Hepatocyte (in vitro differentiated cells): Measurements from ENCODE around the gene TP63. TPM values are rescaled to one million over a fixed set of nuclear protein-coding genes. Genes with fewer than 3 reads are reported as not detected.

Experiments
- DNase-seq: peaks from one replicate; pipeline ENCODE4 v3.0.0-alpha.2; 2016; ENCODE audit warnings: low spot score
- H2AFZ ChIP-seq: fragments of 200-600 bp; sonication (generic); 2 replicates; pipeline ENCODE4 v1.6.0; 2016; ENCODE audit warnings: antibody characterized with exemption, mild to moderate bottlenecking
- H3K27ac ChIP-seq: fragments of 200-600 bp; sonication (generic); 2 replicates; pipeline ENCODE4 v1.5.1; 2016; ENCODE audit warnings: mild to moderate bottlenecking
- H3K27me3 ChIP-seq: fragments of 200-600 bp; sonication (generic); 2 replicates; pipeline ENCODE4 v1.6.1; 2016
- H3K36me3 ChIP-seq: fragments of 200-600 bp; sonication (generic); replicated peaks from 2 replicates; pipeline ENCODE4 v1.5.1; 2016; ENCODE audit warnings: low read depth; ENCODE audit not compliant: insufficient read depth
- H3K4me1 ChIP-seq: fragments of 200-600 bp; sonication (generic); 2 replicates; pipeline ENCODE4 v1.5.1; 2016; ENCODE audit warnings: mild to moderate bottlenecking, moderate library complexity; ENCODE audit not compliant: insufficient read depth
- H3K4me2 ChIP-seq: fragments of 200-600 bp; sonication (generic); 2 replicates; pipeline ENCODE4 v1.6.0; 2016
- H3K4me3 ChIP-seq: fragments of 200-600 bp; sonication (generic); 2 replicates; pipeline ENCODE4 v1.5.1; 2016; ENCODE audit warnings: mild to moderate bottlenecking
- H3K79me2 ChIP-seq: fragments of 200-600 bp; sonication (generic); 2 replicates; pipeline ENCODE4 v1.6.0; 2017; ENCODE audit warnings: mild to moderate bottlenecking
- H3K9me2 ChIP-seq: fragments of 200-600 bp; sonication (generic); replicated peaks from 2 replicates; pipeline ENCODE4 v1.6.0; 2017; ENCODE audit warnings: mild to moderate bottlenecking; ENCODE audit not compliant: insufficient read depth
- H3K9me3 ChIP-seq: fragments of 200-600 bp; sonication (generic); 2 replicates; pipeline ENCODE4 v1.5.1; 2016; ENCODE audit warnings: low read depth, mild to moderate bottlenecking
- H4K20me1 ChIP-seq: fragments of 200-600 bp; sonication (generic); 2 replicates; pipeline ENCODE4 v1.6.0; 2016; ENCODE audit warnings: mild to moderate bottlenecking; ENCODE audit not compliant: insufficient read depth, poor library complexity, severe bottlenecking
- CTCF ChIP-seq: fragments of 200-600 bp; sonication (generic); IDR thresholded peaks from 2 replicates; pipeline ENCODE4 v1.5.1; 2016; ENCODE audit warnings: antibody characterized with exemption, mild to moderate bottlenecking; ENCODE audit not compliant: poor library complexity
- EZH2 ChIP-seq: fragments of 200-600 bp; sonication (generic); IDR thresholded peaks from 2 replicates; pipeline ENCODE4 v1.6.1; 2016; ENCODE audit warnings: antibody characterized with exemption, mild to moderate bottlenecking, borderline replicate concordance
- EZH2phosphoT487 ChIP-seq: fragments of 200-600 bp; sonication (generic); IDR thresholded peaks from one replicate; pipeline ENCODE4 v1.6.1; 2018; ENCODE audit warnings: antibody characterized with exemption, mild to moderate bottlenecking, low read depth, moderate library complexity; ENCODE audit not compliant: unreplicated experiment, severe bottlenecking
- WGBS: methylation state at CpG from one replicate; pipeline ENCODE4 v1.1.6; 2016; ENCODE audit warnings: low lambda C conversion rate; ENCODE audit errors: missing lambda C conversion rate; 5-methylcytosine and 5-hydroxymethylcytosine counted together
- polyA plus RNA-seq: library from polyadenylated mRNA; unstranded; fragments of >200 nt; fragmentation: Nextera tagmentation; extraction: Ambion mirVana; gene quantifications from 2 replicates; pipeline ENCODE4 v1.2.1, GENCODE V29; 2016
- total RNA-seq: library from RNA; depleted of rRNA; stranded (reverse); fragments of >200 nt; gene quantifications from 2 replicates; pipeline ENCODE4 v1.2.3, GENCODE V29; 2014

Gene TP63
- total and polyA plus RNA-seq, 2 experiments from 2014 or later = 1.9 to 2.4 TPM

- H4K20me1 ChIP-seq = no peaks in the 10 kb centered on the region
- H3K27me3 ChIP-seq = no peaks in the 10 kb centered on the region
- no peaks in the 10 kb centered on the region for H3K36me3 ChIP-seq
- TF ChIP-seq EZH2phosphoT487 (no peak), CTCF (no peak), EZH2 (no peak)
- H2AFZ ChIP-seq = no peak overlapping the region
- 90% methylated on average over 8 of the region's 8 CpGs for WGBS
- H3K79me2 ChIP-seq = no peaks in the 10 kb centered on the region
- H3K4me1 ChIP-seq = no peaks in the 10 kb centered on the region
- H3K4me2 ChIP-seq = no peak overlapping the region
- H3K4me3 ChIP-seq = no peak overlapping the region
- no peaks in the 10 kb centered on the region for H3K9me3 ChIP-seq
- no peak overlapping the region for H3K27ac ChIP-seq
- DNase-seq = no peak
- H3K9me2 ChIP-seq = no peaks in the 10 kb centered on the region
These were observed 319 bp upstream of the TP63 start for GRCh38 chr3:189630767-189631372.

- Histone ChIP-seq H2AFZ (no peak overlapping the region), H3K27me3 (no peaks in the 10 kb centered on the region), H3K9me2 (no peaks in the 10 kb centered on the region), H3K4me3 (no peak overlapping the region), H3K4me1 (no peaks in the 10 kb centered on the region), H3K27ac (no peak overlapping the region), H3K4me2 (no peak overlapping the region), H3K79me2 (no peaks in the 10 kb centered on the region), H4K20me1 (no peaks in the 10 kb centered on the region), H3K9me3 (no peaks in the 10 kb centered on the region), H3K36me3 (no peaks in the 10 kb centered on the region)
- whole genome bisulfite sequencing = 96% methylated on average over 6 of the region's 6 CpGs
- no peak for DNase-seq
- TF ChIP-seq CTCF = no peak
- no peak for TF ChIP-seq EZH2
- no peak for TF ChIP-seq EZH2phosphoT487
These were observed 220 bp downstream of the TP63 start for GRCh38 chr3:189631409-189631808.

- H3K27ac ChIP-seq = no peak overlapping the region
- no peak overlapping the region for H3K4me2 ChIP-seq
- TF ChIP-seq CTCF (no peak), EZH2phosphoT487 (no peak), EZH2 (no peak)
- no peaks in the 10 kb centered on the region for H3K4me1 ChIP-seq
- no peaks in the 10 kb centered on the region for H4K20me1 ChIP-seq
- no peaks in the 10 kb centered on the region for H3K9me2 ChIP-seq
- DNase-seq = no peak
- H2AFZ ChIP-seq = no peak overlapping the region
- H3K79me2 ChIP-seq = no peaks in the 10 kb centered on the region
- H3K27me3 ChIP-seq = no peaks in the 10 kb centered on the region
- H3K9me3 ChIP-seq = no peaks in the 10 kb centered on the region
- no peaks in the 10 kb centered on the region for H3K36me3 ChIP-seq
- no peak overlapping the region for H3K4me3 ChIP-seq
- 73% methylated on average over 5 of the region's 5 CpGs for WGBS
These were observed 1.1 kb downstream of the TP63 start for GRCh38 chr3:189632242-189632641.
